ENCODE data around the gene UBTD2. TPM values are rescaled to one million over a fixed set of nuclear protein-coding genes. Genes with fewer than 3 reads are reported as not detected.
A peak's percentile ranks its signal among the peaks of the same experiment; 100 is the strongest.

The UBTD2 gene
- total RNA-seq, 1 experiment from 2014 or later: 22.6 TPM

- Histone ChIP-seq H3K4me3 (ENCODE audit: low read length) (no peak overlapping the region), H4K20me1 (ENCODE audit: low read length) (no peaks in the 10 kb centered on the region), H3F3A (ENCODE audit: low read length, unreplicated experiment) (no peaks in the 10 kb centered on the region), H3K79me2 (ENCODE audit: low read length) (no peaks in the 10 kb centered on the region), H2AFZ (ENCODE audit: low read length) (no peak overlapping the region), H3K9me2 (replicated peaks; ENCODE audit: low read length) (no peaks in the 10 kb centered on the region), H3K36me3 (ENCODE audit: low read depth, low read length) (no peaks in the 10 kb centered on the region), H3K4me2 (ENCODE audit: low read length) (no peak overlapping the region), H3K4me1 (ENCODE audit: insufficient read depth, low read length) (peaks cover 9% of the 10 kb centered on the region), H3K27me3 (ENCODE audit: low read length) (no peaks in the 10 kb centered on the region), H3K27ac (ENCODE audit: low read length) (no peak overlapping the region), H3K9me3 (ENCODE audit: low read length) (no peaks in the 10 kb centered on the region), H3K9ac (ENCODE audit: low read length) (no peak overlapping the region)
- ATAC-seq: no peak; the same call in 1 of the 2 replicates
- no peak for DNase-seq
- TF ChIP-seq EZH2phosphoT487 (IDR thresholded peaks at IDR 0.05; ENCODE audit: borderline replicate concordance, low read length): no peak
- TF ChIP-seq EZH2 (IDR thresholded peaks at IDR 0.05; ENCODE audit: low read length, unreplicated experiment): no peak
- no peak for TF ChIP-seq CTCF (conservative IDR thresholded peaks at IDR 0.05; ENCODE audit: low read depth, low read length)
- ChIA-PET CTCF (interaction anchor here (1.2 kb wide), 1 partner anchor 195 kb away, joined by 3 read pairs; no protein-coding TSS in a partner anchor), POLR2A (ENCODE audit: unreplicated experiment) (interaction anchor here (0.6 kb wide), 2 partner anchors 80 to 511 kb away, joined by 5 to 6 read pairs; no protein-coding TSS in a partner anchor)
- no TSS peak for BruUV-seq (replicated peaks)
- intact Hi-C loops (cut with micrococcal nuclease): no loop called here
Observed at GRCh38 chr5:172303162-172303561, 19.6 kb upstream of the UBTD2 start.

- no peak overlapping the region for H3K27ac ChIP-seq (ENCODE audit: low read length)
- no peaks in the 10 kb centered on the region for H4K20me1 ChIP-seq (ENCODE audit: low read length)
- H3K9me2 ChIP-seq (replicated peaks; ENCODE audit: low read length): no peaks in the 10 kb centered on the region
- no peak overlapping the region for H3K9ac ChIP-seq (ENCODE audit: low read length)
- BruUV-seq (replicated peaks): no TSS peak
- H3K4me3 ChIP-seq (ENCODE audit: low read length): no peak overlapping the region
- no peaks in the 10 kb centered on the region for H3K27me3 ChIP-seq (ENCODE audit: low read length)
- DNase-seq (no peak), ATAC-seq (no peak)
- no peaks in the 10 kb centered on the region for H3F3A ChIP-seq (ENCODE audit: low read length, unreplicated experiment)
- H3K4me2 ChIP-seq (ENCODE audit: low read length): no peak overlapping the region
- no peaks in the 10 kb centered on the region for H3K9me3 ChIP-seq (ENCODE audit: low read length)
- ChIA-PET CTCF (interaction anchor here (1.2 kb wide), 1 partner anchor 194 kb away, joined by 3 read pairs; no protein-coding TSS in a partner anchor), POLR2A (ENCODE audit: unreplicated experiment) (no interaction called here)
- no peaks in the 10 kb centered on the region for H3K36me3 ChIP-seq (ENCODE audit: low read depth, low read length)
- intact Hi-C loops (cut with micrococcal nuclease): no loop called here
- peaks cover 9% of the 10 kb centered on the region for H3K4me1 ChIP-seq (ENCODE audit: insufficient read depth, low read length)
- no peaks in the 10 kb centered on the region for H3K79me2 ChIP-seq (ENCODE audit: low read length)
- no peak overlapping the region for H2AFZ ChIP-seq (ENCODE audit: low read length)
- no peak for TF ChIP-seq EZH2phosphoT487 (IDR thresholded peaks at IDR 0.05; ENCODE audit: borderline replicate concordance, low read length)
- no peak for TF ChIP-seq CTCF (conservative IDR thresholded peaks at IDR 0.05; ENCODE audit: low read depth, low read length)
- no peak for TF ChIP-seq EZH2 (IDR thresholded peaks at IDR 0.05; ENCODE audit: low read length, unreplicated experiment)
Observed at GRCh38 chr5:172302047-172302710, 18.6 kb upstream of the UBTD2 start.

GRCh38 chr5:172299916-172300439 lies 16.4 kb upstream of the UBTD2 start:
- no TSS peak for BruUV-seq (replicated peaks)
- peak; percentile 74 for ATAC-seq

More at GRCh38 chr5:172299916-172300439, 16.4 kb upstream of the UBTD2 start:
- Histone ChIP-seq H3K79me2 (ENCODE audit: low read length) (no peaks in the 10 kb centered on the region), H3K4me1 (ENCODE audit: insufficient read depth, low read length) (peaks cover 9% of the 10 kb centered on the region), H3K36me3 (ENCODE audit: low read depth, low read length) (no peaks in the 10 kb centered on the region), H3K9me3 (ENCODE audit: low read length) (no peaks in the 10 kb centered on the region), H3K27ac (ENCODE audit: low read length) (no peak overlapping the region), H3F3A (ENCODE audit: low read length, unreplicated experiment) (no peaks in the 10 kb centered on the region), H3K4me3 (ENCODE audit: low read length) (no peak overlapping the region), H3K4me2 (ENCODE audit: low read length) (no peak overlapping the region), H4K20me1 (ENCODE audit: low read length) (no peaks in the 10 kb centered on the region), H3K9ac (ENCODE audit: low read length) (no peak overlapping the region), H3K9me2 (replicated peaks; ENCODE audit: low read length) (no peaks in the 10 kb centered on the region), H3K27me3 (ENCODE audit: low read length) (no peaks in the 10 kb centered on the region), H2AFZ (ENCODE audit: low read length) (no peak overlapping the region)
- CTCF ChIA-PET: no interaction called here
- TF ChIP-seq EZH2phosphoT487 (IDR thresholded peaks at IDR 0.05; ENCODE audit: borderline replicate concordance, low read length): no peak
- no peak for TF ChIP-seq CTCF (conservative IDR thresholded peaks at IDR 0.05; ENCODE audit: low read depth, low read length)
- no peak for TF ChIP-seq EZH2 (IDR thresholded peaks at IDR 0.05; ENCODE audit: low read length, unreplicated experiment)
- POLR2A ChIA-PET (ENCODE audit: unreplicated experiment): no interaction called here
- intact Hi-C loops (cut with micrococcal nuclease): no loop called here
- peak; percentile 63 for DNase-seq

Measured in PC-3 (cell line).